GM23248 (cell line): ENCODE data around the gene ASS1. TPM values are rescaled to one million over a fixed set of nuclear protein-coding genes. Genes with fewer than 3 reads are reported as not detected.
"Not testable (repeated sequence)": the region's sequence is repeated elsewhere in the genome, so short reads cannot be mapped to it uniquely, and the experiment has no call there.

ENCODE experiments used
- DNase-seq: peaks from one replicate; pipeline ENCODE4 v3.0.0-alpha.2; 2015
- H2AFZ ChIP-seq: fragments of 200-600 bp; sonication (generic); 2 replicates; pipeline ENCODE4 v1.6.1; 2016; ENCODE audit warnings: antibody characterized with exemption
- H3F3A ChIP-seq: fragments of 200-600 bp; sonication (generic); 2 replicates; pipeline ENCODE4 v1.6.1; 2016; ENCODE audit warnings: mild to moderate bottlenecking, antibody characterized with exemption, mixed run types; ENCODE audit not compliant: insufficient read depth
- H3K27ac ChIP-seq: fragments of 200-600 bp; sonication (generic); 2 replicates; pipeline ENCODE4 v1.5.1; 2016; ENCODE audit warnings: mild to moderate bottlenecking
- H3K27me3 ChIP-seq: fragments of 200-600 bp; sonication (generic); replicated peaks from 2 replicates; pipeline ENCODE4 v1.6.1; 2016; ENCODE audit warnings: mild to moderate bottlenecking; ENCODE audit not compliant: insufficient read depth
- H3K36me3 ChIP-seq: fragments of 200-600 bp; sonication (generic); 2 replicates; pipeline ENCODE4 v1.6.1; 2016; ENCODE audit warnings: low read depth, mild to moderate bottlenecking
- H3K4me1 ChIP-seq: fragments of 200-600 bp; sonication (generic); 2 replicates; pipeline ENCODE4 v1.6.1; 2016; ENCODE audit warnings: mild to moderate bottlenecking; ENCODE audit not compliant: insufficient read depth
- H3K4me2 ChIP-seq: fragments of 200-600 bp; sonication (generic); one replicate; pipeline ENCODE4 v1.6.1; 2016; ENCODE audit warnings: mild to moderate bottlenecking; ENCODE audit not compliant: unreplicated experiment
- H3K4me3 ChIP-seq: fragments of 200-600 bp; sonication (generic); 2 replicates; pipeline ENCODE4 v1.5.1; 2016; ENCODE audit warnings: mild to moderate bottlenecking
- H3K79me2 ChIP-seq: fragments of 200-600 bp; sonication (generic); 2 replicates; pipeline ENCODE4 v1.6.1; 2016; ENCODE audit warnings: mild to moderate bottlenecking; ENCODE audit not compliant: insufficient read depth
- H3K9ac ChIP-seq: fragments of 200-600 bp; sonication (generic); 2 replicates; pipeline ENCODE4 v1.6.1; 2016; ENCODE audit warnings: mild to moderate bottlenecking
- H3K9me2 ChIP-seq: fragments of 200-600 bp; sonication (generic); 2 replicates; pipeline ENCODE4 v1.6.1; 2016; ENCODE audit warnings: mixed run types, mild to moderate bottlenecking, moderate library complexity; ENCODE audit not compliant: insufficient read depth
- H3K9me3 ChIP-seq: fragments of 200-600 bp; sonication (generic); one replicate; pipeline ENCODE4 v1.6.1; 2017; ENCODE audit warnings: low read depth
- H4K20me1 ChIP-seq: fragments of 200-600 bp; sonication (generic); 2 replicates; pipeline ENCODE4 v1.6.0; 2016; ENCODE audit not compliant: insufficient read depth
- EZH2 ChIP-seq: fragments of 200-600 bp; sonication (generic); IDR thresholded peaks from 2 replicates; pipeline ENCODE4 v1.6.1; 2018; ENCODE audit warnings: antibody characterized with exemption, mild to moderate bottlenecking; ENCODE audit not compliant: insufficient read depth, poor library complexity, severe bottlenecking
- EZH2phosphoT487 ChIP-seq: fragments of 200-600 bp; sonication (generic); IDR thresholded peaks from 2 replicates; pipeline ENCODE4 v1.6.1; 2018; ENCODE audit warnings: antibody characterized with exemption, moderate library complexity, mild to moderate bottlenecking, low read depth; ENCODE audit not compliant: insufficient read depth
- WGBS, 2 experiments: methylation state at CpG; one replicate each; pipeline ENCODE4 v1.1.6; 2015 to 2017; ENCODE audit warnings: low lambda C conversion rate in 2 of 2, low coverage in 1 of 2; ENCODE audit errors: missing lambda C conversion rate in 2 of 2; 5-methylcytosine and 5-hydroxymethylcytosine counted together
- in situ Hi-C: fragments of 300-500 bp; cut with MboI; formaldehyde crosslinking; loops from 2 replicates; pipeline ENCODE4 v1.15.0; 2020
- polyA plus RNA-seq: library from polyadenylated mRNA; unstranded; fragments of >200 nt; fragmentation: Nextera tagmentation; extraction: Ambion mirVana; gene quantifications from 2 replicates; pipeline ENCODE4 v1.2.1, GENCODE V29; 2016
- total RNA-seq: library from RNA; depleted of rRNA; stranded (reverse); fragments of >200 nt; shearing (Covaris generic); gene quantifications from 2 replicates; pipeline ENCODE4 v1.2.3, GENCODE V29; 2014

ASS1 gene
- total and polyA plus RNA-seq, 2 experiments from 2014 or later, result 124 to 216 TPM

- Histone ChIP-seq H2AFZ (peak overlapping the region; percentile 85), H3K4me3 (peak overlapping the region; percentile 61), H3F3A (no peaks in the 10 kb centered on the region), H3K27ac (no peak overlapping the region), H3K4me2 (peak overlapping the region; percentile 46), H3K9ac (no peak overlapping the region), H3K9me3 (no peaks in the 10 kb centered on the region), H3K4me1 (no peaks in the 10 kb centered on the region), H3K79me2 (no peaks in the 10 kb centered on the region), H4K20me1 (no peaks in the 10 kb centered on the region), H3K36me3 (no peaks in the 10 kb centered on the region), H3K9me2 (no peaks in the 10 kb centered on the region), H3K27me3 (no peaks in the 10 kb centered on the region)
- TF ChIP-seq EZH2phosphoT487 (no peak), EZH2 (no peak)
- DNase-seq, result peak; percentile 82
- in situ Hi-C loops, result no loop called here
- WGBS, 2 experiments, result 8 to 9% methylated on average over 56 to 89 of the region's 92 CpGs
Observed at GRCh38 chr9:130433168-130433946, 11.4 kb upstream of the ASS1 start.

- H4K20me1 ChIP-seq, result no peaks in the 10 kb centered on the region
- H3K4me2 ChIP-seq, result no peak overlapping the region
- DNase-seq, result no peak
- 65 to 73% methylated on average over 8 to 9 of the region's 9 CpGs for WGBS, 2 experiments
- no peaks in the 10 kb centered on the region for H3K9me2 ChIP-seq
- no peaks in the 10 kb centered on the region for H3K36me3 ChIP-seq
- no peak overlapping the region for H3K9ac ChIP-seq
- peak overlapping the region; percentile 85; the same call in 1 of the 2 replicates for H2AFZ ChIP-seq
- H3K9me3 ChIP-seq, result no peaks in the 10 kb centered on the region
- H3K4me1 ChIP-seq, result no peaks in the 10 kb centered on the region
- in situ Hi-C loops, result no loop called here
- no peaks in the 10 kb centered on the region for H3K27me3 ChIP-seq
- no peaks in the 10 kb centered on the region for H3K79me2 ChIP-seq
- TF ChIP-seq EZH2, result no peak
- no peak for TF ChIP-seq EZH2phosphoT487
- H3F3A ChIP-seq, result no peaks in the 10 kb centered on the region
- no peak overlapping the region for H3K4me3 ChIP-seq
- no peak overlapping the region for H3K27ac ChIP-seq
Observed at GRCh38 chr9:130433947-130434262, 10.9 kb upstream of the ASS1 start.

GRCh38 chr9:130434656-130435055 lies 10.1 kb upstream of the ASS1 start:
- DNase-seq, H3K9ac ChIP-seq, H3K27ac ChIP-seq, H3K9me2 ChIP-seq, H2AFZ ChIP-seq, H3K79me2 ChIP-seq, H3K4me2 ChIP-seq, H3K9me3 ChIP-seq, H3K36me3 ChIP-seq, H3K4me1 ChIP-seq, H3K4me3 ChIP-seq, in situ Hi-C loops, H3K27me3 ChIP-seq, H4K20me1 ChIP-seq, H3F3A ChIP-seq: not testable (repeated sequence)
- 86 to 97% methylated on average over 4 to 5 of the region's 5 CpGs for WGBS, 2 experiments

GRCh38 chr9:130437011-130437789 lies 7.6 kb upstream of the ASS1 start:
- no peaks in the 10 kb centered on the region for H3K27me3 ChIP-seq
- 80 to 84% methylated on average over 15 of the region's 15 CpGs for WGBS, 2 experiments
- peaks cover 5% of the 10 kb centered on the region for H3K9me3 ChIP-seq
- no peaks in the 10 kb centered on the region for H3K4me1 ChIP-seq
- no peak for TF ChIP-seq EZH2
- no peak for TF ChIP-seq EZH2phosphoT487
- no peak overlapping the region for H2AFZ ChIP-seq
- in situ Hi-C loops, result no loop called here
- no peak overlapping the region for H3K4me3 ChIP-seq
- no peaks in the 10 kb centered on the region for H3K9me2 ChIP-seq
- H3F3A ChIP-seq, result no peaks in the 10 kb centered on the region
- H4K20me1 ChIP-seq, result no peaks in the 10 kb centered on the region
- no peaks in the 10 kb centered on the region for H3K79me2 ChIP-seq
- no peaks in the 10 kb centered on the region for H3K36me3 ChIP-seq
- no peak overlapping the region for H3K27ac ChIP-seq
- no peak for DNase-seq
- no peak overlapping the region for H3K9ac ChIP-seq
- no peak overlapping the region for H3K4me2 ChIP-seq
